ENCODE data around the gene MOCOS.

MOCOS gene

DNA sequence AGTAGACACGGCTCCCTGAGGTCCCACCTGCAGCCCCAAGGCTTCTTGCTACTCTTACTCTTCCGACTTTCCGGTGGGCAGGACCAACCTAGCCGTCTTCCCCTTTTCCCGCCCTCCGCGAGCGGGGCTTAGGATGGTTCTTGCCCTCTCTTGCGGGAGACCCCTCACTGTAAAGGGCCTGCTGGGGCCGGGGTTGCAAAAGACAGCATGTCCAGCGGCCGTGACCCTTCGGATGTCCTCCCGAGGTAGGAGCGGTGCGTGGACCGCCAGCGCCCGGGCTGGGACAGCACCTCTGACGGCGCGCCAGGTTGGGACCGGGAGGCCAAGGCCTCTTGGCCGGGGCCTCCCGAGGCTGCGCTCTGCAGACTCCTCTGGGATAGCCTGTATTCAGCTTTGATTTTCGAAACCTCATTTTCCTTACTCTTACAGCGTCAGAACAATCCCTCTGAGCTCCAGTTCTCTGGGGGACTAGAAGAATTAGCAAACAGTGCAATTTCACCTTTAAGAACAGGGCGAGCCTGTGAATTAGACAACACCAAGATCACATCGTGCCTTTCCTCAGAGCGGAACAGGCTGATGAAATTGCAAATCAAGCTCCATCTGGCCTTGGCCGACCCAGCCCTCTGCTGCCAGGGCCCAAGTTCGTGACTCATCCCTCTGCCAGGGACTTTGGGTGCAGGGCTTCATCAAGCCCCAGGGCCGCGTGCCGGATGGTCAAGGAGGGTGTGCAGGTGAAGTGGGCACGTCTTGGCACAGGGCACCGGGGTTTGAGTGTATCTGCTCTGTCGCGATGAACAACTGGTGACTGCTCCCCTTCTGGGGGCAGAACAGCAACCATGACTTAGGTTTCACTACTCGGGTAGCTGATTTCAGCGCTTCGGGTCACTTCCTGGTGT is 777 bp downstream of the MOCOS start:
- Mint-ChIP-seq H3K36me3 (no peaks in the 10 kb centered on the region), H3K27ac (peak overlapping the region; percentile 23), H3K4me3 (peak overlapping the region; percentile 78), H3K9me3 (no peaks in the 10 kb centered on the region), H3K4me1 (peaks cover 41% of the 10 kb centered on the region), H3K27me3 (peaks cover 23% of the 10 kb centered on the region)
- no peak for ATAC-seq

DNA sequence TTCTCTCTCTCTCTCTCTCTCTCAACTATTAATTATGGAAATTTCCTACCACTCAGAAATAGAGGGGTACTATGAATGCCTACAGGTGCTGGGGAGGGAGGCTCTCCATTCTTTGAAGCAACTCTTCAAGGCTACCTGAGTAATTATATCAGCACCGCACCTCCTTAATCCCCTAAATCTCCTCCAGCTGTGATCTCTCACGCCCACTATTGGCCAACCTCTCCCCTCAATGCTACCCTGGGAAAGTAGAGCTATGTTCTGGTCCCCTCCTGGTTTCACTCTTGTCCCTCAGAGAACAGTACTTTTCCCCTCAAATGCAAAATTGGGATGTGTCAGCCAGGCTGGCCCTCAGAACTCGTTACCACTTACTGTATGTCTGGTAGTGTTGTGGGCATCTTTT is 1.6 kb downstream of the MOCOS start:
- H3K4me3 Mint-ChIP-seq: peak overlapping the region; percentile 30
- no peaks in the 10 kb centered on the region for H3K9me3 Mint-ChIP-seq
- H3K27ac Mint-ChIP-seq: no peak overlapping the region
- H3K27me3 Mint-ChIP-seq: peaks cover 23% of the 10 kb centered on the region
- no peak for ATAC-seq
- H3K4me1 Mint-ChIP-seq: peaks cover 41% of the 10 kb centered on the region
- no peaks in the 10 kb centered on the region for H3K36me3 Mint-ChIP-seq

DNA sequence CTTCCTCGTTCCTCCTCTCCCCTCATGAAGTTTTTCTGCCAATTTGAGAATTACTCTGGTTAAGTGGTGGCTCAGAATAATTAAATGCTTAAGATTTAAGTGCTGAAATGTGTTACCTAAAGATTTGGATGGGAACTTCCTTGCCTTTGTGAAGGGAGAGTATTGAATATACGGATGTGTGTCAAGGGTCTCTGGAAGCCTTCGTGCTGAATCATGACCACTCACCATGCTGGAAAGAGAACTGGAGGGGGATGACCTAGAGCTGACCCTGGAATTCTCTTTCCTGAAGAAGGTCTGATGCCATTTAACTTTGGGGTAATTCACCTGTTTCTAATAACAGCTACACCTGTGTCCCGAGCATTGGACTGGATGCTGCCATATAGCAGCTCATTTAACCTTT is 2.2 kb downstream of the MOCOS start:
- ATAC-seq: no peak
- Mint-ChIP-seq H3K27ac (no peak overlapping the region), H3K36me3 (no peaks in the 10 kb centered on the region), H3K4me3 (no peak overlapping the region), H3K9me3 (no peaks in the 10 kb centered on the region), H3K27me3 (peaks cover 23% of the 10 kb centered on the region), H3K4me1 (peaks cover 41% of the 10 kb centered on the region)

DNA sequence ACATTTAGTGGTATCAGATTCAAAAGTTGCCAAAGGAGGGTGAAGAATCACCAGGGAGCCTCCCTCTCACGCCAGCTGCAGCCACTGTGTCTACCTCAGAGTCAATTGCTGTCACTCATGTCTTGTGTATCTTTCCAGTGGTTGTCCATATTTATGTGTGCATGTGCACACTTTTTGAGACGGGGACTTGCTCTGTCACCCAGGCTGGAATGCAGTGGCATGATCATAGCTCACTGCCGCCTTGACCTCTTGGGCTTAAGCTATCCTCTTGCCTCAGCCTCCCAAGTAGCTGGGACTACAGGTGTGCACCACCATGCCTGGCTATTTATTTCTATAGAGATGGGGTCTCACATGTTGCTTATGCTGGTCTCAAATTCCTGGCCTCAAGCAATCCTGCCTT is 4.0 kb downstream of the MOCOS start:
- no peaks in the 10 kb centered on the region for H3K36me3 Mint-ChIP-seq
- H3K4me1 Mint-ChIP-seq: peaks cover 24% of the 10 kb centered on the region
- no peaks in the 10 kb centered on the region for H3K9me3 Mint-ChIP-seq
- H3K27ac Mint-ChIP-seq: no peak overlapping the region
- no peak overlapping the region for H3K4me3 Mint-ChIP-seq
- ATAC-seq: no peak
- peaks cover 23% of the 10 kb centered on the region for H3K27me3 Mint-ChIP-seq

DNA sequence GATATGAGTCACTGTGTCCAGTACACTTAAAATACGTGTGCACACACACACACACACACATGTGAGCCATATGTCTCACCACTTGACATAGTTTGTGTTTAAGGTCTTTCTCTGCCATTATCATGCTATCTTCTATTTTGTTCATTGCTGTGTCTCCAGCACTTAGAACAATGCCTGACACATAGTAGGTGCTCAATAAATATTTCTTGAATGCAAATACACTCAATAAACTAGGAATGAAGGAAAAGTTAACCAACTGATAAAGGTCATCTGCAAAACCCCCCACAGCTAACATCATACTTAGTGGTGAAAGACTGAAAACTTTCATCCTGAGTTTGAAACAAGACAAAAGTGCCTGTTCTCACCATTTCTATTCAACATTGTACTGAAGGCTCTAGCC is 4.4 kb downstream of the MOCOS start:
- Mint-ChIP-seq H3K27me3 (peaks cover 23% of the 10 kb centered on the region), H3K27ac (no peak overlapping the region), H3K4me1 (peaks cover 20% of the 10 kb centered on the region), H3K9me3 (no peaks in the 10 kb centered on the region), H3K36me3 (no peaks in the 10 kb centered on the region), H3K4me3 (no peak overlapping the region)
- no peak for ATAC-seq

DNA sequence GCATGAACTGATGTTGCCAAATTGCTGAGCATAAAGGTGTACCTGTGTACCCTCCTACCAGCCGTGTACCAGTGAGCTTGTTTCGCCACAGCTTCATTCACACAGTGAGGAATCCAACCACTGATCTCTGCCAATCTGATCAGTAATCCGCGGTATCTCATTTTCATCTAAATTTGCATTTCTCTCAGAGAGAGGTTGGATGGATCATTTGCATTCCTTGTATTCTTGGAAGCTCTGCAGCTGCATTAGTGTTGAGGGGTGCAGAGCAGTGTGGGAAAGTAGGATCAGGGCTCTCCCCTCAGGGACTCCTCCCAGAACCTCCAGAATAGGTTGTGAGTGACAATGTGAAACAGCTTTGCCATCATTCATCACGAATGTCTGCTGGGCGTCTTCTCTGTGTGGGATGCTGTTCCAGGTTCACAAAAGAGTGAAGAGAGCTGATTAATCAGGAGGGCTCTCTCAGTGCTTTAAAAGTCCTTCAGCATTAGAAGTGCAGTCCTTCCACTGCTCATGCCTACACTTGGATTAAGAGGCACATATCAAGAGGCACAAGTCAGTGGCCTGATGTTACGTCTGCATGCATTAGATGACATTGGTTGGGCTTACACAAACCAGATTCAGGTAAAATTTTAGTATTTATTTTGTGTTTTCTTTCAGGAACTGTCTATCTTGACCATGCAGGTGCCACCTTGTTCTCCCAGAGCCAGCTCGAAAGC is 7.5 kb downstream of the MOCOS start:
- Mint-ChIP-seq H3K27me3 (peaks cover 7% of the 10 kb centered on the region), H3K9me3 (no peaks in the 10 kb centered on the region), H3K36me3 (no peaks in the 10 kb centered on the region), H3K4me1 (no peaks in the 10 kb centered on the region), H3K27ac (no peak overlapping the region), H3K4me3 (no peak overlapping the region)
- no peak for ATAC-seq

DNA sequence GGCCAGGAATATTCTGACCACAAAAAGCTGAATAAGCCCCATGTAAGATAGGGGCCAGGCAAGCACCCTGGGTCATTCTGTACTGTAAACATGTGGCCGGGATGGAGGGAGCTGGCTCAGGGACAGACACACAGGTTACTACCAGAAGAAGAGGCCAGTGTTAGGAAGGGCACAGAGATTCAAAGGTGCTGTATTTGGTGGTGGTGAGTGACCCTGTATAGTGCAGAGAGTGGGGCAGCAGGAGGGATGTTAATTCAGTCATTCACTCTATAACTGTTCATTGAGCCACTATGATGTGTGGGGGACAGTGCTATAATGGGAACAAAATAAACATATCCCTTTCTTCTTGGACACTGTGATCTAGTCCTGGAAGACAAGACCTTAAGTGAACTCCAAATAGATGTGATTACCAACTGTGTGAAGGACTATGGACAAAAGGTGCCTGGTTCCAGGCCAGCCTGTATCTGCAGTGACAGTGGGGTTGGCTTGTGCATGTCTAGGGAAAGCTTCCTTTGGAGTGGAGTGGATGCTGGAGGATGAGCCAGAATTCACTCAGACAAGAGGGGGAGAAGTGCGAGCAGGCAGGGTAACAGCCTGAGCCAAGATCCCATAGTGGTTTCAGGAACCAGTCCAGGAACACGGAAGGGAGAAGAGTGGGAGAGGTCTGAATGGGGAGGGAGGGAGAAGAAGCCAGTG is 8.3 kb downstream of the MOCOS start:
- H3K4me1 Mint-ChIP-seq: no peaks in the 10 kb centered on the region
- H3K27ac Mint-ChIP-seq: no peak overlapping the region
- peaks cover 9% of the 10 kb centered on the region for H3K27me3 Mint-ChIP-seq
- no peak overlapping the region for H3K4me3 Mint-ChIP-seq
- H3K9me3 Mint-ChIP-seq: no peaks in the 10 kb centered on the region
- H3K36me3 Mint-ChIP-seq: no peaks in the 10 kb centered on the region
- peak; percentile 32 for ATAC-seq

DNA sequence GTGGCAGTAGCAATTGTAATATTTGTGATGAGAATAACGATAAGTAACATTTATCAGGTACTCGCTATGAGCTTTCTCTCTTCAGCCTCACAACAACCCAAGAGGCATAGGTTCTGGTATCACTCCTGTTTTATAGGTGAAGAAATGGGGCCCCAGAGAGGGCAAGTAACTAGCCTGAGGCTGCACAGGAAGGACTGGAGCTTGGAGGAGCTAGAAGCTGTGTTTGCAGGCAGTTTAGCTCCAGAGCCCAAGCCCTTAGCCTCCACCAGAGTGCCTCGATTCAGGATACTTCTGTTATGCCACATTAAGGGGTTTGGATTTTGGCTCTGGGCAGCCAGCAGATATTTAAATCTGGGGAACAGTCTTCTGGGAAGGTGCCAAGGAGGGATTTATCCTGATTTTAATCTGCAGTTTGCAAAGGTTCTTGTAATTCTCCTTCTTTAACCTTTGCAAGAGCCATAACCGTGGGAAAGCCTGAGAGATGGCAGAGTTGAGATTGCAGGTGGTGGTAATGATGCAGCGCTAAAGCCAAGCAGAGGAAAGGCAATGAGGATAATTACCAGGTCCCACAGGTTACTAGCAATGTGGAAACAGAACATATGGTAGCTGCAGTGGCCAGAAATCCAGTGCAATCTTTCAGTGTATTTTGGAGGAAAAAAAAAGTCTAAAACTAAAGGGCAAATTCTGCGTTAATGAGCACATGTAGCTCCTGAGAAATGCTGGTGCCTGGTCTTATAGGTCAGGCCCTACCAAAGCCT is 9.1 kb downstream of the MOCOS start:
- H3K27me3 Mint-ChIP-seq: peaks cover 9% of the 10 kb centered on the region
- no peaks in the 10 kb centered on the region for H3K9me3 Mint-ChIP-seq
- ATAC-seq: no peak
- H3K27ac Mint-ChIP-seq: no peak overlapping the region
- H3K4me1 Mint-ChIP-seq: no peaks in the 10 kb centered on the region
- H3K36me3 Mint-ChIP-seq: no peaks in the 10 kb centered on the region
- no peak overlapping the region for H3K4me3 Mint-ChIP-seq

DNA sequence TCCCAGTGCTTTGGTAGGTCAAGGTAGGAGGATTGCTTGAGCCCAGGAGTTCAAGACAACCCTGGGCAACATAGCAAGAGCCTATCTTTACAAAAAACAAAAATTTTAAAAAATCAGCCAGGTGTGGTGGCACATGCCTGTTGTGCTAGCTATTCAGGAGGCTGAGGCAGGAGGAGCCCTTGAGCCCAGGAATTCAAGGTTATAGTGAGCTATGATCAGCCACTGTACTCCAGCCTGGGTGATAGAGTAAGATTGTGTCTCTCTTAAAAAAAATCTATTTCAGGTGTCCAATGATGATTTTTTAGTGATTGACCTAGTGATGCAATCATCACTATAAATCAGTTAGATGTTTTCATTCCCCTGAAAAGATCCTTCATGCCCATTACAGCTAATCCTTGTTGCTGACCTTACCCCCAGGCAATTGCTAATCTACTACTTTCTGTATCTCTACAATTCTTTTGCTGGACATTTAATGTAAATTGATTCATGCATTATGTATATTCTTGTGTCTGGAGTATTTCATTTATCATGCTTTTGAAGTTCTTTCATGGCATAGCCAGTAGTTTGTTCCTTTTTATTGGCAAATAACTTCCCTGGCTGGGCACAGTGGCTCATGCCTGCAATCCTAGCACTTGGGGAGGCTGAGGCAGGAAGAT is 10.3 kb downstream of the MOCOS start:
- Mint-ChIP-seq H3K4me1 (no peaks in the 10 kb centered on the region), H3K9me3 (no peaks in the 10 kb centered on the region), H3K36me3 (no peaks in the 10 kb centered on the region), H3K27me3 (peaks cover 9% of the 10 kb centered on the region), H3K4me3 (no peak overlapping the region), H3K27ac (no peak overlapping the region)
- no peak for ATAC-seq

DNA sequence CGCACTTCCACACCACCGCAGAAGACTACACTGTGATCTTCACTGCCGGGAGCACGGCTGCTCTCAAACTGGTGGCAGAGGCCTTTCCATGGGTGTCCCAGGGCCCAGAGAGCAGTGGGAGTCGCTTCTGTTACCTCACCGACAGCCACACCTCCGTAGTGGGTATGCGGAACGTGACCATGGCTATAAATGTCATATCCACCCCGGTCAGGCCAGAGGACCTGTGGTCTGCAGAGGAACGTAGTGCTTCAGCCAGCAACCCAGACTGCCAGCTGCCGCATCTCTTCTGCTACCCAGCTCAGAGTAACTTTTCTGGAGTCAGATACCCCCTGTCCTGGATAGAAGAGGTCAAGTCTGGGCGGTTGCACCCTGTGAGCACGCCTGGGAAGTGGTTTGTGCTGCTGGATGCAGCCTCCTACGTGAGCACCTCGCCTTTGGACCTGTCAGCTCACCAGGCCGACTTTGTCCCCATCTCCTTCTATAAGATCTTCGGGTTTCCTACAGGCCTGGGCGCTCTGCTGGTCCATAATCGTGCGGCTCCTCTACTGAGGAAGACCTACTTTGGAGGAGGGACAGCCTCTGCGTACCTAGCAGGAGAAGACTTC is 12.5 kb downstream of the MOCOS start:
- Mint-ChIP-seq H3K4me3 (no peak overlapping the region), H3K36me3 (no peaks in the 10 kb centered on the region), H3K27ac (no peak overlapping the region), H3K27me3 (peaks cover 9% of the 10 kb centered on the region), H3K4me1 (no peaks in the 10 kb centered on the region), H3K9me3 (no peaks in the 10 kb centered on the region)
- ATAC-seq: no peak

DNA sequence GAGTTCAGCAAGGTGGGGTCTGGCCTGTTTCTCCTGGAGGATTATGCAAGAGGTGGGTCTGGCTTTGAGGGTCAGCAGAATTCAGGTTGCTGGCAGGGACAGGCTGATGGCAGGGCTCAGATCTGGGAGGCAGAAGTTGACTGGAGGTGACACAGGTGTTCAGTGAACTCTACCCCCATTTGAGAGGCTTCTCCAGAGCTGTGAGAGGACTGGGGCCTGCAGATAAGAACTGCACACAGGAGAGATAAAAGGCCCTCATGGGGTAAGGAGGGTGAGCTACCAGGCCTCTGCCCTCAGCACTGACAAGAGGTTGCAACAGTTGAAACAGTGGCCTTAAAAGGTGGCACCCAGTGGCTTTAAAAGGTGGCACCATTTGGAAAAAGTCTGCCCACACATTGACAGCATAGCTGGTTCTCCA is 13.1 kb downstream of the MOCOS start:
- ATAC-seq: no peak
- H3K4me1 Mint-ChIP-seq: no peaks in the 10 kb centered on the region
- no peaks in the 10 kb centered on the region for H3K9me3 Mint-ChIP-seq
- no peaks in the 10 kb centered on the region for H3K36me3 Mint-ChIP-seq
- H3K27ac Mint-ChIP-seq: no peak overlapping the region
- peaks cover 9% of the 10 kb centered on the region for H3K27me3 Mint-ChIP-seq
- H3K4me3 Mint-ChIP-seq: no peak overlapping the region

DNA sequence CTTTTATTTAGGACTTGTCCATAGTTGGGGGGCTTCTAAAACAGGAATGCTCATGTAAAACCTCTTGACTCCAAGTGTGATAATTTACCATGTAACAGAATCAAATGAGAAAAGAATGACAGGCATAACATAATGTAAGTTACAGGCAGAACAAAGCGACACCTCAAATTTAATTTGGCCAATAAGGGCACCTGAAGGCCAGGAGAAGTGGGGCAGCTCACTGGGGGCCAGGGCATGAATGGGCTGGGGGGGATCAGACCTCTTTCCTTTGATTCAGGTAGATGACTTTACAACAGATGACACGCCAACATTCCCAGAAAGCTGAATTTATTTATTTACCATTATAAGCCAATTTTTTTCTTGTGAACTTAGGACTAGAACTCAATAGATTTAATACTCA is 14.5 kb downstream of the MOCOS start:
- ATAC-seq: no peak
- H3K27ac Mint-ChIP-seq: no peak overlapping the region
- no peak overlapping the region for H3K4me3 Mint-ChIP-seq
- no peaks in the 10 kb centered on the region for H3K4me1 Mint-ChIP-seq
- no peaks in the 10 kb centered on the region for H3K36me3 Mint-ChIP-seq
- peaks cover 9% of the 10 kb centered on the region for H3K27me3 Mint-ChIP-seq
- H3K9me3 Mint-ChIP-seq: no peaks in the 10 kb centered on the region

DNA sequence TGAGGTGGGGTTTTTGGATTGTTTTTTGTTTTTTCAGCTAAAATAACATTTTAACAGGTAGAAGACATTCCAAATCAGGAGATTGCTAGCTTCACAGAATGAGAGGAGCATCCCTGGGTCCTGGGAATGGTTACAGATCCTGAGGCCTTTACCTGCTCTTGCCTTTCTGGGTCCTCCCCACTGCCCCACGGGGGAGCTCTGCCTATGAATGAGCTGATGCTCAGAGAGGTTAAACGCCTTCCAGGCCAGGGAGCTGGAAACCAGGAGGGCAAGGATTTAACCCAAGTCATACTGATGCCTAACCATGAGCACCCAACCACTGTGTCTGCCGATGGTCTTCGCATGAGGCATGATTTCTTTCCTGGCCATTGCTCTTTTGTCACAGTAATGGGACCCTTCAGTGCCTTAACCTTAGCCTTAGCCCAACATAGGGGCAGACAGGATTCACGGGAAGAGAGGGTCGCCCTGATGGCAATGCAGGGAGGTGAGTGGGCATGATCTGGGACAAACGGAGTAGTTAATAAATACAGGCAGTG is 16.1 kb downstream of the MOCOS start:
- H3K4me1 Mint-ChIP-seq: no peaks in the 10 kb centered on the region
- H3K9me3 Mint-ChIP-seq: peaks cover 9% of the 10 kb centered on the region
- H3K27ac Mint-ChIP-seq: no peak overlapping the region
- H3K4me3 Mint-ChIP-seq: no peak overlapping the region
- no peaks in the 10 kb centered on the region for H3K36me3 Mint-ChIP-seq
- peaks cover 9% of the 10 kb centered on the region for H3K27me3 Mint-ChIP-seq
- ATAC-seq: no peak

DNA sequence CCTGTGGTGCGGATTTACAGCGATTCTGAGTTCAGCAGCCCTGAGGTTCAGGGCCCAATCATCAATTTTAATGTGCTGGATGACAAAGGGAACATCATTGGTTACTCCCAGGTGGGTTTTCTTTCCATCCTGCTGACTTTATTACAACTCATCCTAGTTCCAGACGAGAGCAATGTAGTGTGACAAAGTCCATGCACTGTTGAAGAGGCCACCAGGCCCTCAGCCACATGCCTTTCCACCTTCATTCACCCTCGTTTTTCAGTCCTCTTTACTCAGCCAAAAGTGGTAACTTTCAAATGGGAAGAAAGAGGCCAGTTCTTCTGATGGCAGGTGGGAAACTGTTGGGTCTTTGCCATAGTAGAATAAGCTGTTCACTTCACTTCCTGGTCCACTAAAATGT is 17.9 kb downstream of the MOCOS start:
- ATAC-seq: no peak
- Mint-ChIP-seq H3K9me3 (peaks cover 9% of the 10 kb centered on the region), H3K4me1 (no peaks in the 10 kb centered on the region), H3K27ac (no peak overlapping the region), H3K36me3 (no peaks in the 10 kb centered on the region), H3K4me3 (no peak overlapping the region), H3K27me3 (peaks cover 4% of the 10 kb centered on the region)

Measured in stimulated activated memory B cell treated with anti-CD40 and anti-IgM and Interleukin-4, amounts not matched to agents 10 μg/mL and 1 μg/mL and 100 μg/mL, for 72 hours (primary cell).